ENCODE results near the gene E2F7.

GRCh38 chr12:76980196-76980595 lies 85.2 kb downstream of the E2F7 start:
- no peak for TF ChIP-seq POLR2A (IDR thresholded peaks at IDR 0.05; ENCODE audit: low read depth, low read length)
- no peak for TF ChIP-seq RCOR1 (IDR thresholded peaks at IDR 0.05; ENCODE audit: insufficient replicate concordance, low read length)

All from IMR-90 (cell line).